ENCODE measurements around the gene VWA3A. TPM values are rescaled to one million over a fixed set of nuclear protein-coding genes. Genes with fewer than 3 reads are reported as not detected.
A peak's percentile ranks its signal among the peaks of the same experiment; 100 is the strongest.

The VWA3A gene
- total and polyA plus RNA-seq, 2 experiments from 2014 or later = 0.16 to 0.24 TPM

DNA sequence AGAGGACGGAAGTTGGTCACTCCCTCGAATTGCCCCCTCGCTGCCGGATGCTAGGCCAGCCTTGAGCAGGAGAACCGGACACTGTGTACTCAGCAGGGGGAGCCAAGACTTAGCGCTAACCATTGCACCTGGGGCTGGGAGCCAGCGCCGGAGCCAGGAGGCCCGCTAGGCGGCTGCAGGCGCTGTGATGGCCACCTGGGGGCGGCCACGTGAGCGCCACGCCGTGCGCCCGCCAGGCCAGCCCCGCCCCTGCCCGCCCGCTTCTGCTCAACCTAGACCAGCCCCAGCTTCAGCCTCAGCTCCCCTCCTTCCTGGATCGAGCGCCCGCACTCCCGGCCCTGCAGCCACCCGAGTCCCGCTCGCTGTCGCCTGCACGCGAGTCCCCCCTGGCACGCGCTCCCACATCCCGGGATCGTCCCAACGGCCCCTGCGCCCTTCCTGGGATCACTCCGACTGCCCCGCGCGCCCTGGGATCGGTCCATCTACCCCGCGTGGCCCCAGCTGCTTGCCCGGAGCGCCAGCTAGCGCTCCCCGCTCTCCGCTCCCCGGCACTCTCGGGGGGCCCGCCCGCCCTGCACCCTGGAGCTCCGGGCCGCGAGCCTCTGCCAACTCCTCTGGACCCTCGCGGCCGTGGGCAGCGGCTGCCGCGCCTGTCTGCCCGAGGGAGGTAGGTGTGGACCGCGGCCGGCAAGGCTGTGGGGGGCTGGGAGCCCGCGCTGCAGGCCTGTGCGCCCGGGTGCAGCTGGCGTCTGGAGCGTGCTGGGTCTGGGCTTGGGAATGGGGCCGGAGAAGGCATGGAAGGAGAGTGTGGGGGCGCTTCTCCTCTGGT lies 113.9 kb downstream of the VWA3A start, which contains the start of gene EEF2K:
EEF2K (plus strand) TSS at position 266 of the 829 bp plus-strand sequence. CDS start 19,452 bp downstream, outside the sequence.
- Histone ChIP-seq H3K4me1 (ENCODE audit: low read depth) (no peaks in the 10 kb centered on the region), H3K27me3 (no peaks in the 10 kb centered on the region), H3K36me3 (no peaks in the 10 kb centered on the region), H3K9me3 (ENCODE audit: low read depth) (no peaks in the 10 kb centered on the region), H3K27ac (peak within 1 kb of the TSS; percentile 71), H3K4me3 (peak within 1 kb of the TSS; percentile 85)
- DNase-seq (ENCODE audit: low read depth in 1 of 2, low spot score in 1 of 2) = peak; percentile 96 to 98
- TF ChIP-seq, protein P1, sequence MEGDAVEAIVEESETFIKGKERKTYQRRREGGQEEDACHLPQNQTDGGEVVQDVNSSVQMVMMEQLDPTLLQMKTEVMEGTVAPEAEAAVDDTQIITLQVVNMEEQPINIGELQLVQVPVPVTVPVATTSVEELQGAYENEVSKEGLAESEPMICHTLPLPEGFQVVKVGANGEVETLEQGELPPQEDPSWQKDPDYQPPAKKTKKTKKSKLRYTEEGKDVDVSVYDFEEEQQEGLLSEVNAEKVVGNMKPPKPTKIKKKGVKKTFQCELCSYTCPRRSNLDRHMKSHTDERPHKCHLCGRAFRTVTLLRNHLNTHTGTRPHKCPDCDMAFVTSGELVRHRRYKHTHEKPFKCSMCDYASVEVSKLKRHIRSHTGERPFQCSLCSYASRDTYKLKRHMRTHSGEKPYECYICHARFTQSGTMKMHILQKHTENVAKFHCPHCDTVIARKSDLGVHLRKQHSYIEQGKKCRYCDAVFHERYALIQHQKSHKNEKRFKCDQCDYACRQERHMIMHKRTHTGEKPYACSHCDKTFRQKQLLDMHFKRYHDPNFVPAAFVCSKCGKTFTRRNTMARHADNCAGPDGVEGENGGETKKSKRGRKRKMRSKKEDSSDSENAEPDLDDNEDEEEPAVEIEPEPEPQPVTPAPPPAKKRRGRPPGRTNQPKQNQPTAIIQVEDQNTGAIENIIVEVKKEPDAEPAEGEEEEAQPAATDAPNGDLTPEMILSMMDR (IDR thresholded peaks at IDR 0.05; ENCODE audit: low read depth, low read length) = peak; percentile 64

Other genes with a start within 250 kb of the VWA3A start
- gene NPIPB4, start 234.8 kb upstream of the VWA3A start, total RNA-seq = 5.2 and 6.5 TPM in 2 replicates
- 21.0 and 31.1 TPM in 2 replicates for gene NPIPB4, start 234.8 kb upstream of the VWA3A start, polyA plus RNA-seq
- gene UQCRC2, start 139.2 kb upstream of the VWA3A start, total RNA-seq = 248 and 286 TPM in 2 replicates
- gene UQCRC2, start 139.2 kb upstream of the VWA3A start, polyA plus RNA-seq = 338 and 400 TPM in 2 replicates
- not detected in 2 replicates for gene PDZD9, start 91.4 kb upstream of the VWA3A start, total RNA-seq
- 0.26 TPM in 1 of 2 replicates, not detected in the other for gene PDZD9, start 91.4 kb upstream of the VWA3A start, polyA plus RNA-seq
- 14.5 and 14.7 TPM in 2 replicates for gene MOSMO, start 84.4 kb upstream of the VWA3A start, total RNA-seq
- 6.3 and 7.0 TPM in 2 replicates for gene MOSMO, start 84.4 kb upstream of the VWA3A start, polyA plus RNA-seq
- 0.06 TPM in 1 of 2 replicates, not detected in the other for gene SDR42E2, start 70.0 kb downstream of the VWA3A start, total RNA-seq
- not detected in 2 replicates for gene SDR42E2, start 70.0 kb downstream of the VWA3A start, polyA plus RNA-seq
- 25.9 and 26.1 TPM in 2 replicates for gene EEF2K, start 113.7 kb downstream of the VWA3A start, total RNA-seq
- gene EEF2K, start 113.7 kb downstream of the VWA3A start, polyA plus RNA-seq = 16.1 and 18.6 TPM in 2 replicates
- gene POLR3E, start 204.9 kb downstream of the VWA3A start, total RNA-seq = 43.5 and 65.3 TPM in 2 replicates
- gene POLR3E, start 204.9 kb downstream of the VWA3A start, polyA plus RNA-seq = 24.9 and 30.4 TPM in 2 replicates